GM19035 (cell line): ENCODE measurements around the gene KCNJ12.
"Not testable (repeated sequence)": the region's sequence is repeated elsewhere in the genome, so short reads cannot be mapped to it uniquely, and the experiment has no call there.

ENCODE experiments used
- ATAC-seq: cut with Tn5 transposase; IDR thresholded peaks from one replicate; pipeline ENCODE4 v1.9.1; 2021; ENCODE audit not compliant: unreplicated experiment

The KCNJ12 gene

DNA sequence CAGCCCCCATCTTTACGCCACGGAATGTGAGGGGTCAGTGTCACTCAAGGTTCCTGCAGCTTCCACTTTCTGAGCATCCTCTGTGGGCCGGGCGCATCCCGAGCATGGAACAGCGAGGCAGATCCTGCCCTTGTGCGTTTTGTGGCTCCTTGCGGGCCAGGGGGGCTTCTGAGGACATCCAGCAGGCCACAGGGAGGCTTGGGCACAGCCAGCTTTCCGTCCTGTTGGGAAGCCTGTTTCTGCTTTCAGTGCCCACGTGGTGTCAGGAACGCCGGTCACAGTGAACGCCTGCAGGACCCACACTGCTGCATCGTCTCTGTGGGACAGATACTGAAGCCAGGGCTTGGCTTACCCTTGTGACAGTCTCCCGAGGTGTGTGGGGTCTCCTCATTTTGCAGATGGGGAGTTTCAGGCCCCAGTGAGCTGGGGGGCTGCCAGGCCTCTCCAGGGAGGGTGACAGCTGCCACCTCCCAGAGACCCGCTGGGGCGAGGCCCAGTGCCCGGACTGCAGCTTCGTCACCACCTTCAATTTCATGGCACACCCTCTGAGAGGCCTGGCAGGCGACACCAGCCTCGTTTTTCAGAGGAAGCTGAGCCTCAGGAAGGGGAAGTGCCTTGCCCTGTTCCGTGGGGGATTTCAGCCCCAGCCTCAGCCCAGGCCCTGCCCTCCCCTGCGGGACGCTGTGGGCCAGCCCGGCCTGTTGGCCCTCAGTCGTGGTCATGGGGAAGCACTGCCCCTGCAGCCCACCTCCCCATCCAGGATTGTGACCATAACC, 29.0 kb downstream of the KCNJ12 start:
- not testable (repeated sequence) for ATAC-seq

DNA sequence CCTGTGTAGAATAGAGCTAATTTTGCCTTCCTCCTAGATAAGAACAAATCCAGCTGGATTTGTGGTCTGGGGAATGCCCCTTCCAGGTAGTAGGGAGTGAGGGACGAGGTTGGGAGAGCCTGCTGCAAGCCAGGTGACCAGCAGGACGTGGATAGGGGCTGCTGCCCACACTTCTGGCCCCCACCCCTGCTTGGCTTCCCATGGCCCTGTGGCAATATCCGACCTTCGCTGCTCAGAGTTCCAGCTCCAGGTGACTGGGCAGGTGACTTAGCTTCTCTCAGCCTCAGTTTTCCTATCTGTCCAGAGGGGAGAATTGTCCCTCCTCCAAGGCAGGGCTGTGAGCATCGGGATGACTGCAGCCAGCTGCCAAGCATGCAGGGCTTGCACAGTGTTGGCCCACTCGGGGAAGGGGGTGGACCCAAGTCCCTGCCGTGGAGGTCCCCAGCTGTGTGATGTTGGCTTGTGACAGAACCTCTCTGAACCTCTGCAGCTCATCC, 29.8 kb downstream of the KCNJ12 start:
- ATAC-seq: not testable (repeated sequence)

DNA sequence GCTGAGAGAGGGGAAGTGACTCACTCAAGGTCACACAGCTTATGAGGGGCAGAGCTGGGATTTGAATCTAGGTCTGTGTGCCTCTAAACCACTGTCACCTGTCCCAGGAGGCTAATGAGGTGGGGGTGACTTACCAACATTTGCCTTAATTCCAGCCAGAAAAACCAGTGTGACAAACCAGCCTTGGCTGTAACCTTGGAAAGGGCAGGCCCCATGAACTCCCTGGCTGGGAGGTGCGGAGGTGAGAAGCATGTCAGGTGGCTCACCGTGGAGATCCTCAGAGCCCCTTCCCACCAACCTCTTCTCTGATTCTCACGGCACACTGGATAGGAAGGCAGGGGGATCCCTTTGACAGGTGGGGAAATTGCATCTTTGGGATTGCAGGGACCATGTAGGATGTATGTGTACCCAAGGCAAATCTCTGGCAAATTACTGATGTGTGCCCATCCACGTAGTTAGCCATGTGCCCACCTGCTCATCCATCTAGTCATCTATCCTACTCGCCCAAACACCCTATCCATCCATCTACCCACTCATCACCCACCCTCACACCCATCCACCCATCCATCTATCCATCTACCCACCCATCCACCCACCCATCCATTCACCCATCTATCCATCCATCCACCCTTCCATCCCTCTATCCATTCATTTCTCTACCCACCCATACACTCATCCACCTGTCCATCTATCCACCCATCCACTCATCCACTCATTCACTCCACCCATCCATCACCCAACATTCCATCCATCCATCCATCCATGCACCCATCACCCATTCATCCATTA, 30.7 kb downstream of the KCNJ12 start:
- ATAC-seq: not testable (repeated sequence)

DNA sequence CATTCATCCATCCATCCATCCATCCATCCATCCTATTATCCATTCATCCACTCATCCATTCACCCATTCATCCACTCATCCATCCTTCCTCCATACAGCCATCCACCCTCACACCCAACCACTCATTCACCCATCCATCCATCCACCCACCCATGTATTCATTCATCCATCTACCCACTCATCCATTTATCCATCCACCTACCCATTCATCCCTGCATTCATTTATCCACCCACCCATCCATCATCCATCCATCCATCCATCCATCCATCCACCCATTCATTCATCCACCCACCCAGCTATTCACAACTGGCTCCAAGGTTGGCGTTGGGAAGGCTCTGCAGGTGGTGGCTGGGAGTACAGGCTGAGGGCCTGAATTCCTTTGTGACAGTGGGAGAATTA, 31.6 kb downstream of the KCNJ12 start:
- not testable (repeated sequence) for ATAC-seq

DNA sequence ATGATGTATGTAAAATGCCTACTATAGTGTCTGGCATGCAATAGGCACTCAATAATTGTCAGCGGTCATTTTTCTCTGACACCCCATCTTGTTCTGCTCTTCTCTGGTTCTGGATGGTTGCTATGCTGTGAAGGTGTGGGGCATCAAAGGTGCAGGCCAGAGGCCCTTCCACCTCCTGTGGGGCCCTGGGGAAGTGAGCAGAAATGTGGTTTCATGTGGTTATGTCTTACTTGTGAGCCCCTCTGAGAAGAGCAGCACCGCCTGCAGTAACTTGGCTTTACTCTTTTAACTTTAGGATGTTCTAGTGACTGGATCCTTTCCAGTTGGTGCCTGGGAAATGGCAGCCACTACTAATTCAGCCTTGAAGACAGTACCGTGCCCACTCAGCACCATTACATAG, 32.1 kb downstream of the KCNJ12 start:
- ATAC-seq: not testable (repeated sequence)

DNA sequence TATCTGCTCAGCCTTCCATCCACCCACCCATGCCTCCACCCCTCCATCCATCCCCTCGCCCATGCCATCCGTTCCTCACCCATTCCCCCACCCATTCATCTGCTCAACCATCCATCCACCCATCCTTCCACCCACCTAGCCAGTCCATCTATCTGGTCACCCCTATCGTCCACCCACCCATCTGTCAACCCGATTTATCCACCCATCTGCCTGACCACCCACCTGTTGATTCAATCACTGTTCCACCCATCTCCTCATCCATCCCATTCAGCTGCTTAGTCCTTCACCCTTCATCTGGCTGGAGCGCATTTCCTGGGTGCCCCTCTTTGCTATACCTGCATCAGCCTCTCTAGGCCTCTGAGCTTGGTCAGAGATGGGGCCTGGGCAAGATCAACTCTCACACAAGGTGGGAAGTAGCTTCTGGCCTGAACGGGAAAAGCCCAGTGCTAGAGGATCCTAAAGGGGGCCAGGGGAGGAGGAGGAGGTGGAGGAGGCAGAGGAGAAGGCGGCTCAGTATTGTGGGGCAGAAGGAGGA, 32.7 kb downstream of the KCNJ12 start:
- ATAC-seq: not testable (repeated sequence)

DNA sequence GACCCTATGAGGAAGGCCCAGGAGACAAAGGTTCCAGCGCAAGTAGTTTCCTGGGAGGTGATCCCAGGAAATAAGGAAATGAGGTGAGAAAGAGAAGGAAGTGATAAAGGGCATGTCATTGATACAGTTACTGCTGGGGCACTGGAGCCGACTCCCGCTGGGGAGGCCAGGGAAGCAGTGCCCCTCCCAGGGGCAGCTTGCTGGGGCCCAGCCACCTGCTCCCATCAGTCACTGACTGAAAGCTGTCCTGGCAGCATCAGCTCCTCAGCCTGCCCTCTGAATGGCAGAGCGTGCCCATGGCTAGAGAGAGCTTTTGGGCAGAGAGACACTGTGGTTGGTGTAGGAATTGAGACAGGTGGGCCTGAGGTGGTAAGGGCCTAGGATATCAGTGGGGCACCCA, 33.2 kb downstream of the KCNJ12 start:
- ATAC-seq: not testable (repeated sequence)

DNA sequence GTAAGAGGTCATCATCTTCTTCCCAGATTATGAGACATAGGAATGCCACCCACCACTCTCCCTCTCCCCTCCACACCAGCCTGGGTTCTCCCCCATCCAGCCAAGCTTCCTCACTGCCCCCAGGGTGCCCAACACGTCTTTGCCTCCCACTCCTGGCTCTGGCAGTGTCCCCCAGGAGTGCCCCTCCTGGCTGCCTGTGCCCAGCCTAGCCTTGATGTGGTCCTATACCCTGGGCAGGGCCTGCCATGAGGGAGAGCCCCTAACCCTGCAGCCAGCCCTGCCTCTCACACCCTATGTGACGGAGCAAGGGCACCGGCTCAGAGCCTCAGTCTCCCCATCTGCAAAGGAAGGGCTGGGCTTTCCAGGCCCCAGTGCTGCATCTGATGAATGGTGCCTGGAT, 33.8 kb downstream of the KCNJ12 start:
- ATAC-seq: not testable (repeated sequence)

DNA sequence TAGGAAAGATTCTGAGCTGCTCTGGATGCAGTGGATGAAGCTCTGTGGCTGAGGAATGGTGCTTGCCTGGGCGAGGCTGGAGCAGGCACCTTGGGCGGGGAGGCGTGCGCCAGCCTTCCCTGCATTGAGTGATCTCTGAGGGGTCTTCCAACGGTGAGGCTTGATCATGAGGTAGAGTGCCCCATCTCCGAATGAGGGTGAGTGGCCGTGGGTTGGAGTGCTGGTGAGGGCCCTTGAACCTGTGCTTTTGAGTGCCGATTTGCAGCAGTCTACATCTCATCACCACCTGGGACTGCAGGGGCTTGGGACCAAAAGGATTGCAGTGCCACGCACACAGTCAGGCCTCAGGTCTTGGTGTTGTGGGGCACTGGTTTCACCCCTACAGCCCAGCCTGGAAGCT, 34.2 kb downstream of the KCNJ12 start:
- not testable (repeated sequence) for ATAC-seq

DNA sequence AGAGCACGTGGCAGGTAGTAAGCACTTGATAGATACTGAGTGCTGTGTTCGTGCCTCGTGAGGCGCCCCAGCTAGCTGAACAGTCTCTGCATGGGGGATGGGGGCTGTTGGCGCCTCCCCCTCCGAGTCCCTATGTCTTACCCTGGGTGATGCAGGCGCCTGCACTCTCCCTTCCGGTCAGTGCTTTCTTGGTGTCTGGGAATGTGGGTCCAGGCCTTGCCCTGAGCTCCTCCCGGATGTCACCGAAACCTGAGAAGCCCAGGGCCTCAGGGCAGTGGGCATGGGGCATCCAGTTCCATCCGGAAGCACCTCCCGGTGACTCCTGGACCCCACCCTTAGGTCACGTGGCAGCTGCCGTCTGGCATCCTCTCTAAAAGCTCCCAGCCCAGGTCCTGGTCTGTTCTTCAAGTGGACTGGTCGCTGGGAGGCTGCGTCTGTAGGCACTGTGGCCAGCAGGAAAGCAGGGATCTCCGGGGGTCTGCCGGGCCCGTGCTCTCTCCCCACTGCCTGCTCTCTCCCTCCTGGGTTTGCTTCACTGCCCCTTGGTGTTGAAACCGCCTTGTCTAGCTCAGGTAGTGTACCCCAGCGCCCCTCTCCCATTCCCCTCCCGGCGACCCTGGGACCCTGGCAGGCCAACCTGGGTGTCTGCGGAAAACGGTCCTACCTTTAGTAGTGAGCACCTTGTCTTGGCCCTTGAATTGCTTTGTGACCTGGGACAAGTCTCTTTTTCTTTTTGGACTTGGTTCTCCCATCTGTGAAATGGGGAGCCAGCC, 34.9 kb downstream of the KCNJ12 start:
- not testable (repeated sequence) for ATAC-seq

DNA sequence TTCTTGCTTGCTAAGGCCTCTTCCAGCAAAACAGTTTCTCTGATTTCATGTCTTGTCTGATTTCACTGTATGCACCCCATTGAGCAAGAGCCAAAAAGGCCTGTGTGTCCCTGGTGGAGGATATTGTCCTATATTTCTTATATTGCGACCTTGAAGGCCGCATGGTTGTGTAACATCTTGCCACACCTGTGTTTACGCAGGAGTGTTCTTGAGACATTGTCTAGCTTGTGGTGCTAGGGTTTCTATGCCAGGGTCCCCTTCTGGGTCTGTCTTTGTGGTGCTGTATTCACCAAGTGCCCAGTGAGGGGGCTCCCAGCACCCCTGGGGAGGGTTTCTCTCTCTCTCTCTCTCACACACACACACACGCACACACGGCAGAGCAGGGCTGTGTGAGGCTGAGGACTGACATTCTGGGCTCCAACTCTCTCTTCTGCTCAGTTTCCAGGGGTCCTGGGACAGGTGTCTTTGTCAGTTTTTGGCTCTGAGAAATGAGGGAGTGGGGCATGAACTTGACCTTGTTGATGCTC, 35.6 kb downstream of the KCNJ12 start:
- ATAC-seq: not testable (repeated sequence)

DNA sequence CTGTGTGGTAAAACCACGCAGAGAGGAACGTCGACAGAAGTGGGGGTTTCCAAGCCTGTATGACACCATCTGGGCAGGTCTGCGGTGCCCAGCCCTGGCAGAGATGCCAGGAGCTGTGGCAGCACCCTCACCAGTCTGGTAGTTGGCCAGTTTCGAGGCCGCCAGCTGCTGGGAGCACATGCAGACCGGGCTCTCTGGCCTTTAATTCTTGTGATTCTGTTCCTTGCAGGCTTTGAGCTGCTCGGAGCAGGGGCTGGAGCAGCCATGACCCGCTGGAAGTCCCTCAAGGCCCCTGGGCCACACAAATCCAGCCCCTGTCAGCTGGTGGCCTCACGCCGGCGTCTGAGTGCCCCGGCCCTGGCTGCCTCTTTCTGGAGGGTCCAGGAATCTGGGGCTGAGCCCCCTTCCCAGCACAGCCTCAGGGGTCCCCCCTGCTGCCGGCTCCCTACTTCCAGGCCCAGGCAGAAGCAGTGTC, 36.1 kb downstream of the KCNJ12 start:
- ATAC-seq: not testable (repeated sequence)

DNA sequence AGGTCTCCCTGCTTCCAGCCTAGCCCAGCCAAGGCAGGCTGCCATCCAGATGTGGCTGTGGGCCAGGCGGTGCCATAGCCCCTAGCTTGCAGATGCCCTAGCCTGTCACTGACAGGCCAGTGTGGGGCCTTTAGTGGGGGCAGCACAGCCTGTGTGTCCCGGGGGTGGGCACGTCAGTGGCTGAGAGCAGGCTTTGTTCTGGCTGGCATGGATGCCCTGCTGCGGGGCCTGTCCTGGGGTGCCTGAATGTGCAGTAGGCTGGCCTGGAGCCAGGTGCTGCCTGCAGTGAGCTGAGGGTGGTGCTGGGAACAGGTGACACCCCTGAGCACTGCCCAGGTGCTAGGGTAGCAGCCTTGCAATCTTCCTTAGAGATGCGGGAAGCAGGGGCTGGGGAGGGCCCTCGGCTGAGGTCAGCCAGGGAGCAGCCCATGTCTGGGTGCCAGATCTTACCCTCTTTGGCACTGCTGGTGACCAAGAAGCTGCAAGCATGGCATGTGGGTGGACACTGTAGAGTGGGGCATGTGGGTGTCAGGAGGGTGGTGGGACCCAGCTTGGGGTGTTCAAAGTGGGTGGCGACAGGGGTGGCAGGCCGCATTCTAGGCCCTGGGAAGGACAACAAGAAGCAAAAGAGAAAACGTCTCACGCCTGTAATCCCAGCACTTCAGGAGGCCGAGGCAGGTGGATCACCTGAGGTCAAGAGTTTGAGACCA, 37.6 kb downstream of the KCNJ12 start:
- ATAC-seq: not testable (repeated sequence)

DNA sequence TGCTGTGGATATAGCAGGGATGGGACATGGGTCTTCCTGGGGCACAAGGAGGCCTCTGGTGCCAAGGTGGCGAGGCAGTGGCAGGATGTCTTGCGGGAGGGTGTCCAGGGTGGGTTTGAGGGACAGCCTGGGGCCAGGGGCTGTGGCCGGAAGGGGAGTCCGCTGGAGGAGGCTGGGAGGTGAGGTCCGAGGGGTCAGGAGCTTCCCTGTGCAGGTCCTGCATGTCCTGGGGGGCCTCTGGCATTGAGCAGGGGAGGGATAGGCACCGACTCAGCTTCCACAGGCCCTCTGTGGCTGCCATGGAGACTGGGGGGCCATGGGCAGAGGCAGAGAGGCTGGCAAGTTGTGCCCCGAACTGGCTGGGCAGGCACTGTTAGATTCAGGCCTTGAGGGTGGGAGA, 38.5 kb downstream of the KCNJ12 start:
- ATAC-seq: not testable (repeated sequence)

DNA sequence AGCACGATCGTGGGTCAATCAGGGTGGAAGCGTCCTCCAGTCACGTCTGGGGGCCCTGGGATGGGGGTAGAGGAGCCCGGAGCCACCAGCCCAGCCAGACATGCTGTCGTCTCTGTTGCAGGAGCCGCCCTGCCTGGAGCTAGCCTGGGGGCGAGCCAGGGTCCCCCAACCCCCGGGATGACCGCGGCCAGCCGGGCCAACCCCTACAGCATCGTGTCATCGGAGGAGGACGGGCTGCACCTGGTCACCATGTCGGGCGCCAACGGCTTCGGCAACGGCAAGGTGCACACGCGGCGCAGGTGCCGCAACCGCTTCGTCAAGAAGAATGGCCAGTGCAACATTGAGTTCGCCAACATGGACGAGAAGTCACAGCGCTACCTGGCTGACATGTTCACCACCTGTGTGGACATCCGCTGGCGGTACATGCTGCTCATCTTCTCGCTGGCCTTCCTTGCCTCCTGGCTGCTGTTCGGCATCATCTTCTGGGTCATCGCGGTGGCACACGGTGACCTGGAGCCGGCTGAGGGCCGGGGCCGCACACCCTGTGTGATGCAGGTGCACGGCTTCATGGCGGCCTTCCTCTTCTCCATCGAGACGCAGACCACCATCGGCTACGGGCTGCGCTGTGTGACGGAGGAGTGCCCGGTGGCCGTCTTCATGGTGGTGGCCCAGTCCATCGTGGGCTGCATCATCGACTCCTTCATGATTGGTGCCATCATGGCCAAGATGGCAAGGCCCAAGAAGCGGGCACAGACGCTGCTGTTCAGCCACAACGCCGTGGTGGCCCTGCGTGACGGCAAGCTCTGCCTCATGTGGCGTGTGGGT, 39.2 kb downstream of the KCNJ12 start:
- not testable (repeated sequence) for ATAC-seq

DNA sequence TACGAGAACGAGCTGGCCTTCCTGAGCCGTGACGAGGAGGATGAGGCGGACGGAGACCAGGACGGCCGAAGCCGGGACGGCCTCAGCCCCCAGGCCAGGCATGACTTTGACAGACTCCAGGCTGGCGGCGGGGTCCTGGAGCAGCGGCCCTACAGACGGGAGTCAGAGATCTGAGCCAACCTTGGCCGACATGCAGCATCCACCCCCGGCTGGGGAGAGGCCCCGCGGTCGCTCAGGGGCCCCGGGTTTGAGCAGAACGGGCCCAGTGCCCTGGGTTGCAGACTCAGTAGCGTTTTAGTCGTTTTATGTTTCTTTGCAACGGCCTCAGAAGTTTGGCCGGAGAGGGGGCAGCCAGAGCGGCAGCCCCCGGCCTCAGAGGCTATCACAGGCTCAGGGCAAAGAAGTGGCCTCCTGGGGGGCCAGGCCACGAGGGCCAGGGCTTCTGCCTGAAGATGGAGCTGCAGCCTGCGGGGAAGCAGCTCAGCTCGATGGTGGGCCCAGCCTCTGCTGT, 40.4 kb downstream of the KCNJ12 start:
- ATAC-seq: not testable (repeated sequence)

DNA sequence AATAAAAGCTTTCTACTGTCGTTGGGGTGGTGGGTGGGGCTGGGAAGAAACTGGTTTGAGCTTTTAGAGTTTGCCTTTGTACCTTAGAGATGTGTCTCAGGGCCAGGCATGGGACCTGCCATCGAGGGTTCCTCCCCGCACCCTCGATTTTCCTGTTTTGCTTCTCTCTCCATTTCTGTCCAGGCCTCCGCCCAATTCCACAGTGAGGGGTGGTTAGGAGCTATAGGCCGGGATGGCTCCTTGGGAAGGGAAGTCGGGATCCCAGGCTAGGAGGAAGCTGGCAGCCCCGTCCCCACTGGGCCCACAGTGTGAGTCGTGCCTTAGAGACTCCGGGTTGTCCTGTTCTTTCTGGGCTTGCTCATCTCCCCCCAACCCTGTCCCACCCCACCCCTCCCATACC, 41.2 kb downstream of the KCNJ12 start:
- ATAC-seq: not testable (repeated sequence)

DNA sequence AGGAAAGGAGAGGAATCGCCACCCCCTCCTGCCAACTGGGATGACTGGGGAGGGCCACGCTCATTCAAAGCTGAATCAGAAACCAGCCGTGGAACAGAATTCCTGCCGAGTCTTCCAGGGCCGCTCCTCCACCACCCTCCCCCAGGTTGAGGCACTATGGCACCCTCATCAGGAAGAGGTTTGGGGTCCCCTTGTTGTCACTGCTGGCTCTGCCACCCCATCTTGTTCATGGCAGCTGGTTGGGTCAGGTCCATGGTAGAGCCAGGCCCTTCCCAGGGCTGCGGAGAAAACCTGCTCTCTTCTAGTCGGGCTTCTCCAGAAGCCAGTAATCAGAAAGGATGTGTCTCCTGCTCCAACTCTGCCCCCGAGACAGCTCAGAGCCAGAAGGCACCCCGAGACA, 41.8 kb downstream of the KCNJ12 start:
- ATAC-seq: no peak
